NCI-H2107 treated with DMSO at 0.1 percent for 48 hours (cell line): ENCODE data around the gene PHACTR2.
"Not testable (repeated sequence)": the region's sequence is repeated elsewhere in the genome, so short reads cannot be mapped to it uniquely, and the experiment has no call there.

Experiments used
- DNase-seq: peaks from one replicate; lab custom pipeline; 2025; ENCODE audit not compliant: unreplicated experiment; lab: John Stamatoyannopoulos, UW

The PHACTR2 gene

GRCh38 chr6:143857651-143858050 is 179.9 kb downstream of the PHACTR2 start:
- DNase-seq, result no peak

GRCh38 chr6:143859891-143860660 is 182.3 kb downstream of the PHACTR2 start:
- no peak for DNase-seq

GRCh38 chr6:143863771-143864170 is 186.0 kb downstream of the PHACTR2 start:
- DNase-seq, result no peak

GRCh38 chr6:143864234-143864633 is 186.5 kb downstream of the PHACTR2 start, which contains the start of gene ZC2HC1B:
Gene ZC2HC1B (plus strand): TSS chr6:143864474. CDS start chr6:143864540, 66 bp downstream.
- DNase-seq, result no peak

GRCh38 chr6:143867236-143867635 is 189.5 kb downstream of the PHACTR2 start:
- DNase-seq, result no peak

GRCh38 chr6:143868808-143869207 is 191.0 kb downstream of the PHACTR2 start:
- not testable (repeated sequence) for DNase-seq

GRCh38 chr6:143871202-143871730 is 193.5 kb downstream of the PHACTR2 start:
- not testable (repeated sequence) for DNase-seq

- no peak for DNase-seq
Observed at GRCh38 chr6:143872201-143872600, 194.4 kb downstream of the PHACTR2 start.

GRCh38 chr6:143873600-143873999 is 195.8 kb downstream of the PHACTR2 start:
- DNase-seq, result not testable (repeated sequence)

- DNase-seq, result not testable (repeated sequence)
Observed at GRCh38 chr6:143874503-143874902, 196.7 kb downstream of the PHACTR2 start.

GRCh38 chr6:143877584-143878271 is 200.0 kb downstream of the PHACTR2 start:
- DNase-seq, result no peak

GRCh38 chr6:143878272-143878760 is 200.6 kb downstream of the PHACTR2 start:
- no peak for DNase-seq

GRCh38 chr6:143880412-143880811 is 202.6 kb downstream of the PHACTR2 start:
- no peak for DNase-seq
